KMS-11 (cell line): ENCODE data around the gene AMMECR1L.
"Not testable (repeated sequence)": the region's sequence is repeated elsewhere in the genome, so short reads cannot be mapped to it uniquely, and the experiment has no call there.

Source experiments
- H2AFZ ChIP-seq: fragments of 200-600 bp; sonication (generic); 2 replicates; pipeline ENCODE4 v1.6.1; 2016; ENCODE audit warnings: antibody characterized with exemption, mixed run types, low read depth
- H3K27ac ChIP-seq: fragments of 200-600 bp; sonication (generic); 2 replicates; pipeline ENCODE4 v1.6.1; 2016; ENCODE audit warnings: mild to moderate bottlenecking, mixed run types
- H3K27me3 ChIP-seq: fragments of 200-600 bp; sonication (generic); 2 replicates; pipeline ENCODE4 v1.6.1; 2017; ENCODE audit warnings: mild to moderate bottlenecking, low read depth, mixed run types, moderate library complexity; ENCODE audit not compliant: insufficient read depth
- H3K36me3 ChIP-seq: fragments of 200-600 bp; sonication (generic); 2 replicates; pipeline ENCODE4 v1.6.1; 2017; ENCODE audit warnings: mild to moderate bottlenecking, mixed run types; ENCODE audit not compliant: insufficient read depth
- H3K4me1 ChIP-seq: fragments of 200-600 bp; sonication (generic); 2 replicates; pipeline ENCODE4 v1.6.1; 2016; ENCODE audit warnings: mild to moderate bottlenecking, low read depth, mixed run types; ENCODE audit not compliant: poor library complexity, severe bottlenecking
- H3K4me2 ChIP-seq: fragments of 200-600 bp; sonication (generic); 2 replicates; pipeline ENCODE4 v1.7.0; 2016; ENCODE audit warnings: mild to moderate bottlenecking, mixed run types
- H3K4me3 ChIP-seq: fragments of 200-600 bp; sonication (generic); IDR thresholded peaks from 2 replicates; pipeline ENCODE4 v1.6.1; 2017; ENCODE audit warnings: low read depth, low read length, mixed read lengths; ENCODE audit not compliant: insufficient read depth
- H3K79me2 ChIP-seq: fragments of 200-600 bp; sonication (generic); 2 replicates; pipeline ENCODE4 v1.6.1; 2016; ENCODE audit warnings: low read depth, mixed run types; ENCODE audit not compliant: insufficient read depth
- H3K9ac ChIP-seq: fragments of 200-600 bp; sonication (generic); 2 replicates; pipeline ENCODE4 v1.6.1; 2016; ENCODE audit warnings: mild to moderate bottlenecking, mixed run types
- H4K20me1 ChIP-seq: fragments of 200-600 bp; sonication (generic); 2 replicates; pipeline ENCODE4 v1.6.1; 2016; ENCODE audit warnings: mild to moderate bottlenecking, mixed run types; ENCODE audit not compliant: insufficient read depth
- TF ChIP-seq, protein P1 (sequence below): fragments of 200-600 bp; sonication (generic); conservative IDR thresholded peaks from 2 replicates; pipeline ENCODE4 v1.6.1; 2017; ENCODE audit warnings: low read depth, mild to moderate bottlenecking, antibody characterized with exemption, low read length, moderate library complexity, mixed read lengths

Gene AMMECR1L

DNA sequence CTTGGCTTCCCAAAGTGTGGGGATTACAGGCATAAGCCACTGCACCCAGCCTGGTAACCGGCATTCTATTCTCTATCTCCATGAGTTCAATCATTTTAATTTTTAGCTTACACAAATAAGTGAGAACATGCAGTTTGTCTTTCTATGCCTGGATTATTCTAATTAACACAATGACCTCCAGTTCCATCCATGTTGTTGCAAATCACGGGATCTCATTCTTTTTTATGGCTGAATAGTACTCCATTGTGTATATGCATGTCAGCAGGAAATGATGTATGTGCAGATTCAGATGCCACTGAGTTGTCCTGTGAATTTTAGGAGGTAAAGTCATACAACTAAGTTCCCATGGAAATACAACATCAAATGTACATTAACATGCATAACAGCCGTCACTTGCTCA, 24.7 kb upstream of the AMMECR1L start:
- H3K36me3 ChIP-seq: no peaks in the 10 kb centered on the region
- TF ChIP-seq, protein P1, sequence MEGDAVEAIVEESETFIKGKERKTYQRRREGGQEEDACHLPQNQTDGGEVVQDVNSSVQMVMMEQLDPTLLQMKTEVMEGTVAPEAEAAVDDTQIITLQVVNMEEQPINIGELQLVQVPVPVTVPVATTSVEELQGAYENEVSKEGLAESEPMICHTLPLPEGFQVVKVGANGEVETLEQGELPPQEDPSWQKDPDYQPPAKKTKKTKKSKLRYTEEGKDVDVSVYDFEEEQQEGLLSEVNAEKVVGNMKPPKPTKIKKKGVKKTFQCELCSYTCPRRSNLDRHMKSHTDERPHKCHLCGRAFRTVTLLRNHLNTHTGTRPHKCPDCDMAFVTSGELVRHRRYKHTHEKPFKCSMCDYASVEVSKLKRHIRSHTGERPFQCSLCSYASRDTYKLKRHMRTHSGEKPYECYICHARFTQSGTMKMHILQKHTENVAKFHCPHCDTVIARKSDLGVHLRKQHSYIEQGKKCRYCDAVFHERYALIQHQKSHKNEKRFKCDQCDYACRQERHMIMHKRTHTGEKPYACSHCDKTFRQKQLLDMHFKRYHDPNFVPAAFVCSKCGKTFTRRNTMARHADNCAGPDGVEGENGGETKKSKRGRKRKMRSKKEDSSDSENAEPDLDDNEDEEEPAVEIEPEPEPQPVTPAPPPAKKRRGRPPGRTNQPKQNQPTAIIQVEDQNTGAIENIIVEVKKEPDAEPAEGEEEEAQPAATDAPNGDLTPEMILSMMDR: no peak

DNA sequence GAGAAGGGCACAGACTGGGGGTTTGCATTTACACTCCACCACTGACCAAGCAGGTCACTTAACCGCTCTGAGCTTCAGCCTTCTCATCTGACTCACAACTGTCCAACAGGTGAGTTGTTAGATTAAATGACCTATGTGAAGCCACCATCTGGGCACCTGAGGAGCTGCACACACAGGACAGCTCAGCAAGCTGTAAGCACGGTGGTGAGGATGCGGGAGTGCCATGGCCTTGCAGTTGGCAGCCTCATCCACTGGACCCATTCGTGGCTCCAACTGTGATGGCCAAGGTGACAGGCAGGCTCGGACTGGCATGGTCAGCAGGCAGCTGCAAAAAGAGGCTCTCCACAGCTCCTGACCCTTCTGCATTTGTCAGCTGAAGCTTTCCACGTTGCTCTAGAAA, 23.3 kb upstream of the AMMECR1L start:
- Histone ChIP-seq H3K4me2 (no peak overlapping the region), H2AFZ (no peak overlapping the region), H3K79me2 (no peaks in the 10 kb centered on the region), H3K27ac (no peak overlapping the region), H3K27me3 (no peaks in the 10 kb centered on the region), H3K9ac (no peak overlapping the region), H4K20me1 (no peaks in the 10 kb centered on the region), H3K4me3 (no peak overlapping the region), H3K36me3 (no peaks in the 10 kb centered on the region), H3K4me1 (no peaks in the 10 kb centered on the region)
- TF ChIP-seq, protein P1: no peak

More for the DNA sequence above, 24.7 kb upstream of the AMMECR1L start:
- Histone ChIP-seq H3K27ac (no peak overlapping the region), H3K4me1 (no peaks in the 10 kb centered on the region), H2AFZ (no peak overlapping the region), H3K27me3 (no peaks in the 10 kb centered on the region), H3K4me2 (no peak overlapping the region), H3K4me3 (no peak overlapping the region), H3K9ac (no peak overlapping the region), H3K79me2 (no peaks in the 10 kb centered on the region), H4K20me1 (no peaks in the 10 kb centered on the region)

DNA sequence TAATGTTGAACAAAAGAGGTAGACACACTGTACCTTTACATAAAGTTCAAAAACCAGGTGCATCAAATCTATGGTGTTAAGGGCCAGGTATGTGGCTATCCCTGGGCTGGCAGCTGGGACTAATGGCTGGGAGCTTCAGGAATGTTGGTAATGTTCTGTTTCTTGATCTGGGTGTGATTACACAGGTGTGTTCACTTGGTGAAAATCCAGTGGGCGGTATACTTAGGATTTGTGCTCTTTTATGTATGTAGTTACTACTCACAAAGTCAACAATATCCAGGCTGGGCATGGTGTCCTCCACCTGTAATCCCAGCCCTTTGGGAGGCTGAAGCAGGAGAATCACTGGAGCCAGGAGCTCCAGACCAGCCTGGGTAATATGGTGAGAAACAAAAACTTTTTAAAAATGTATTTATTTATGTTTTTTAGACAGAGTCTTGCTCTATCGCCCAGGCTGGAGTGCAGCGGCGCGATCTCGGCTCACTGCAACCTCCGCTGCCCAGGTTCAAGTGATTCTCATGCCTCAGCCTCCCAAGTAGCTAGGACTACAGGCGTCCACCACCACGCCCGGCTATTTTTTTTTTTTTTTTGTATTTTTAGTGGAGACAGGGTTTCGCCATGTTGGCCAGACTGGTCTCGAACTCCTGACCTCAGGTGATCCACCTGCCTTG, 22.1 kb upstream of the AMMECR1L start:
- H3K36me3 ChIP-seq, H3K79me2 ChIP-seq: not testable (repeated sequence)

DNA sequence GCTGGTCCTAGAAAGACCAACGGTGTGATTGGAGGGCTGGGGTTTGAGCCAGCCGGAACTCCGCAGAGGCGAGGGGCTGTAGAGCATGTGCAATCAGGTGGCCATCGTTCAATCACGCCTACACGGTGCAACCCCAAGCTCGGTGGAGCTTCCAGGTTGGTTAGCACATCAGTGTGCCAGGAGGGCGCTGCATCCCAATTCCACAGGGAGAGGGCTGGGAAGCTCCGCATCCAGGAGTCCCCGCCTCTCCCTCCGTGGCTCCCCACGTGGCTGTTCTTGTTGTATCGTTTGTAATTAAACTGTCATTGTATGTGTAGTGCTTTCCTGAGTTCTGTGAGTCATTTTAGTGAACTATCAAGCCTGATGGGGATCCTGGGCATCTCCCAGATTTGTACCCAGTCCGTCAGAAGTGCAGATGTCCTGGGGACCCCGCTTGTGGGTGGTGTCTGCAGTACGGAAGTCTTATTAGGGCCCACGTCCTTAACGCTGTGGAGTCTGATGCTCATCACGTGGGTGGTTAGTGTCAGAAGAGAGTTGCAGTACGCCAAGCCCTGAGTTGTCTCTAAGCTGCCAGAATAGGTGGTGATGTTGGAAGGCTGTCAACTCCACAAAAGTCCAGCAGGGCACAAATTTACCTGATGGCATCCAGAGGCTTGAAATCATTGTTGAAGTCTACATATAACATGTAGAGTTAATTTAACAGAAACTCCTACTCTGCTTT, 20.6 kb upstream of the AMMECR1L start:
- Histone ChIP-seq H3K4me1 (no peaks in the 10 kb centered on the region), H2AFZ (no peak overlapping the region), H3K36me3 (no peaks in the 10 kb centered on the region), H3K27ac (no peak overlapping the region), H3K27me3 (no peaks in the 10 kb centered on the region), H4K20me1 (no peaks in the 10 kb centered on the region), H3K79me2 (no peaks in the 10 kb centered on the region), H3K4me2 (no peak overlapping the region), H3K9ac (no peak overlapping the region), H3K4me3 (no peak overlapping the region)
- TF ChIP-seq, protein P1: no peak

More for the DNA sequence above, 22.1 kb upstream of the AMMECR1L start:
- not testable (repeated sequence) for H3K4me3 ChIP-seq, H3K4me2 ChIP-seq, H4K20me1 ChIP-seq, H3K4me1 ChIP-seq, H2AFZ ChIP-seq, H3K9ac ChIP-seq, H3K27me3 ChIP-seq, H3K27ac ChIP-seq
